B cell (primary cell): Measurements from ENCODE around the gene CDH13.

Source experiments
- CTCF ChIP-seq: fragments of 200-600 bp; IDR thresholded peaks from one replicate; pipeline ENCODE4 v1.8.0; 2022; ENCODE audit warnings: antibody characterized with exemption, mild to moderate bottlenecking
- EZH2 ChIP-seq: IDR thresholded peaks from 2 replicates; pipeline ENCODE4 v1.6.1; 2012; ENCODE audit warnings: borderline replicate concordance, low read depth, mild to moderate bottlenecking, moderate library complexity, low read length; ENCODE audit not compliant: insufficient read depth, poor library complexity, severe bottlenecking

GRCh38 chr16:82754716-82755513 is 128.1 kb downstream of the CDH13 start:
- TF ChIP-seq CTCF (no peak), EZH2 (no peak)
